ENCODE results near the gene CECR2.

CECR2 gene

DNA sequence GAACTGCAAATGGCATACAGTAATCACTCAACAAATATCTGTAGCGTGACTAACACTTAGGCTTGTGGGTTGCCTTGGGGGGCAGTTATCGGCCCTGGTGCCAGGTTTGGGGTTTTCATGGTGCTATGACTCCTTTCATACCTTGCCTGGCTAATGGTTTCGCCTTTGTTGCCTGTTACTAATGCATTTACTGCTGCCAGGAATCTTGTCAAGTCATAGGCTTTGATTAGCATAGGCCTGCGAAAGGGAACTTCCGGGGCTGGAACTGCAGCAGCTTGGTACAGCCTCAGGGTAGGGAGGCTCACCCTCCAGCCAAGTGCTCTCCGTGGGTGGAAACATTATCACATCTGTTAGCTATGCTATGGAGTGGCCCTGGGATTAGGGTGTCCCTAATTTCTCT, 207.2 kb downstream of the CECR2 start:
- Histone ChIP-seq H3K36me3 (no peaks in the 10 kb centered on the region), H3K27me3 (no peaks in the 10 kb centered on the region), H3K4me1 (no peaks in the 10 kb centered on the region), H3K4me3 (ENCODE audit: low read depth, low read length) (no peak overlapping the region), H3K9me3 (no peaks in the 10 kb centered on the region)
- TF ChIP-seq CTCF (IDR thresholded peaks at IDR 0.05; ENCODE audit: low read depth, low read length): no peak
- DNase-seq: no peak

- H3K9me3 ChIP-seq: no peaks in the 10 kb centered on the region
- no peaks in the 10 kb centered on the region for H3K27me3 ChIP-seq
- no peak for DNase-seq
- no peaks in the 10 kb centered on the region for H3K36me3 ChIP-seq
- H3K4me1 ChIP-seq: no peaks in the 10 kb centered on the region
- TF ChIP-seq CTCF (IDR thresholded peaks at IDR 0.05; ENCODE audit: low read depth, low read length): no peak
- no peak overlapping the region for H3K4me3 ChIP-seq (ENCODE audit: low read depth, low read length)
These were observed 209.0 kb downstream of the CECR2 start for GRCh38 chr22:17578136-17578754.

GRCh38 chr22:17579535-17579981, 210.3 kb downstream of the CECR2 start:
- no peak overlapping the region for H3K4me3 ChIP-seq (ENCODE audit: low read depth, low read length)
- no peaks in the 10 kb centered on the region for H3K4me1 ChIP-seq
- no peaks in the 10 kb centered on the region for H3K36me3 ChIP-seq
- H3K27me3 ChIP-seq: no peaks in the 10 kb centered on the region
- no peak for TF ChIP-seq CTCF (IDR thresholded peaks at IDR 0.05; ENCODE audit: low read depth, low read length)
- no peaks in the 10 kb centered on the region for H3K9me3 ChIP-seq
- DNase-seq: no peak

GRCh38 chr22:17580441-17581031, 211.3 kb downstream of the CECR2 start:
- no peaks in the 10 kb centered on the region for H3K9me3 ChIP-seq
- TF ChIP-seq CTCF (IDR thresholded peaks at IDR 0.05; ENCODE audit: low read depth, low read length): no peak
- H3K36me3 ChIP-seq: no peaks in the 10 kb centered on the region
- H3K4me1 ChIP-seq: no peaks in the 10 kb centered on the region
- no peak overlapping the region for H3K4me3 ChIP-seq (ENCODE audit: low read depth, low read length)
- DNase-seq: no peak
- H3K27me3 ChIP-seq: no peaks in the 10 kb centered on the region

GRCh38 chr22:17581056-17581455, 211.8 kb downstream of the CECR2 start:
- no peak for TF ChIP-seq CTCF (IDR thresholded peaks at IDR 0.05; ENCODE audit: low read depth, low read length)
- DNase-seq: no peak
- H3K36me3 ChIP-seq: no peaks in the 10 kb centered on the region
- no peak overlapping the region for H3K4me3 ChIP-seq (ENCODE audit: low read depth, low read length)
- no peaks in the 10 kb centered on the region for H3K27me3 ChIP-seq
- no peaks in the 10 kb centered on the region for H3K9me3 ChIP-seq
- H3K4me1 ChIP-seq: no peaks in the 10 kb centered on the region

- H3K36me3 ChIP-seq: no peaks in the 10 kb centered on the region
These were observed 212.4 kb downstream of the CECR2 start for GRCh38 chr22:17581631-17582030.

More at GRCh38 chr22:17581631-17582030, 212.4 kb downstream of the CECR2 start:
- no peaks in the 10 kb centered on the region for H3K9me3 ChIP-seq
- no peaks in the 10 kb centered on the region for H3K27me3 ChIP-seq
- H3K4me3 ChIP-seq (ENCODE audit: low read depth, low read length): no peak overlapping the region
- no peak for TF ChIP-seq CTCF (IDR thresholded peaks at IDR 0.05; ENCODE audit: low read depth, low read length)
- H3K4me1 ChIP-seq: no peaks in the 10 kb centered on the region
- DNase-seq: no peak

All from BE2C (cell line).